ENCODE results near the gene MYBPHL. TPM values are rescaled to one million over a fixed set of nuclear protein-coding genes. Genes with fewer than 3 reads are reported as not detected.

Gene MYBPHL
- total and polyA plus RNA-seq, 2 of the 13 experiments (the other 11 are each of a cell fraction or from before 2014, with no cell fraction given): 3.7 to 3.8 TPM

DNA sequence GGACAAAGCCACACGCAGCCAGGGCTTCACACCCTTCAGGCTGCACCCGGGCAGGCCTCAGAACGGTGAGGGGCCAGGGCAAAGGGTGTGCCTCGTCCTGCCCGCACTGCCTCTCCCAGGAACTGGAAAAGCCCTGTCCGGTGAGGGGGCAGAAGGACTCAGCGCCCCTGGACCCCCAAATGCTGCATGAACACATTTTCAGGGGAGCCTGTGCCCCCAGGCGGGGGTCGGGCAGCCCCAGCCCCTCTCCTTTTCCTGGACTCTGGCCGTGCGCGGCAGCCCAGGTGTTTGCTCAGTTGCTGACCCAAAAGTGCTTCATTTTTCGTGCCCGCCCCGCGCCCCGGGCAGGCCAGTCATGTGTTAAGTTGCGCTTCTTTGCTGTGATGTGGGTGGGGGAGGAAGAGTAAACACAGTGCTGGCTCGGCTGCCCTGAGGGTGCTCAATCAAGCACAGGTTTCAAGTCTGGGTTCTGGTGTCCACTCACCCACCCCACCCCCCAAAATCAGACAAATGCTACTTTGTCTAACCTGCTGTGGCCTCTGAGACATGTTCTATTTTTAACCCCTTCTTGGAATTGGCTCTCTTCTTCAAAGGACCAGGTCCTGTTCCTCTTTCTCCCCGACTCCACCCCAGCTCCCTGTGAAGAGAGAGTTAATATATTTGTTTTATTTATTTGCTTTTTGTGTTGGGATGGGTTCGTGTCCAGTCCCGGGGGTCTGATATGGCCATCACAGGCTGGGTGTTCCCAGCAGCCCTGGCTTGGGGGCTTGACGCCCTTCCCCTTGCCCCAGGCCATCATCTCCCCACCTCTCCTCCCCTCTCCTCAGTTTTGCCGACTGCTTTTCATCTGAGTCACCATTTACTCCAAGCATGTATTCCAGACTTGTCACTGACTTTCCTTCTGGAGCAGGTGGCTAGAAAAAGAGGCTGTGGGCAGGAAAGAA, 32.0 kb downstream of the MYBPHL start (continued):
- TF ChIP-seq ARID3A (IDR thresholded peaks at IDR 0.05; ENCODE audit: low read depth, low read length) (no peak), ZNF614 (CRISPR knock-in tag; IDR thresholded peaks at IDR 0.05; ENCODE audit: borderline replicate concordance) (no peak), MED8 (CRISPR knock-in tag; IDR thresholded peaks at IDR 0.05; ENCODE audit: insufficient replicate concordance) (peak; percentile 32), SP4 (CRISPR knock-in tag; IDR thresholded peaks at IDR 0.05) (no peak), MTERF4 (CRISPR knock-in tag; IDR thresholded peaks at IDR 0.05) (0 out of 2 replicates have a peak, but pooled peaks have one; percentile 14), SAP130 (CRISPR knock-in tag; IDR thresholded peaks at IDR 0.05; ENCODE audit: low read depth) (peak; percentile 70), CREB1 (IDR thresholded peaks at IDR 0.05) (no peak), CREB1 (CRISPR knock-in tag; IDR thresholded peaks at IDR 0.05) (no peak), FOXP4 (CRISPR knock-in tag; IDR thresholded peaks at IDR 0.05) (peak; percentile 92), ZNF282 (IDR thresholded peaks at IDR 0.05; ENCODE audit: partially characterized antibody) (no peak), ZNF124 (CRISPR knock-in tag; IDR thresholded peaks at IDR 0.05) (peak; percentile 32; the same call in 1 of the 2 replicates)
- TF ChIP-seq, protein P1, sequence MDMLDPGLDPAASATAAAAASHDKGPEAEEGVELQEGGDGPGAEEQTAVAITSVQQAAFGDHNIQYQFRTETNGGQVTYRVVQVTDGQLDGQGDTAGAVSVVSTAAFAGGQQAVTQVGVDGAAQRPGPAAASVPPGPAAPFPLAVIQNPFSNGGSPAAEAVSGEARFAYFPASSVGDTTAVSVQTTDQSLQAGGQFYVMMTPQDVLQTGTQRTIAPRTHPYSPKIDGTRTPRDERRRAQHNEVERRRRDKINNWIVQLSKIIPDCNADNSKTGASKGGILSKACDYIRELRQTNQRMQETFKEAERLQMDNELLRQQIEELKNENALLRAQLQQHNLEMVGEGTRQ (IDR thresholded peaks at IDR 0.05; ENCODE audit: low read depth, low read length): no peak
- TF ChIP-seq, protein P1 (CRISPR knock-in tag; IDR thresholded peaks at IDR 0.05; ENCODE audit: borderline replicate concordance): no peak
- TF ChIP-seq, protein P2, sequence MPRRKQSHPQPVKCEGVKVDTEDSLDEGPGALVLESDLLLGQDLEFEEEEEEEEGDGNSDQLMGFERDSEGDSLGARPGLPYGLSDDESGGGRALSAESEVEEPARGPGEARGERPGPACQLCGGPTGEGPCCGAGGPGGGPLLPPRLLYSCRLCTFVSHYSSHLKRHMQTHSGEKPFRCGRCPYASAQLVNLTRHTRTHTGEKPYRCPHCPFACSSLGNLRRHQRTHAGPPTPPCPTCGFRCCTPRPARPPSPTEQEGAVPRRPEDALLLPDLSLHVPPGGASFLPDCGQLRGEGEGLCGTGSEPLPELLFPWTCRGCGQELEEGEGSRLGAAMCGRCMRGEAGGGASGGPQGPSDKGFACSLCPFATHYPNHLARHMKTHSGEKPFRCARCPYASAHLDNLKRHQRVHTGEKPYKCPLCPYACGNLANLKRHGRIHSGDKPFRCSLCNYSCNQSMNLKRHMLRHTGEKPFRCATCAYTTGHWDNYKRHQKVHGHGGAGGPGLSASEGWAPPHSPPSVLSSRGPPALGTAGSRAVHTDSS (CRISPR knock-in tag; conservative IDR thresholded peaks at IDR 0.05): no peak
- TF ChIP-seq, protein P3, sequence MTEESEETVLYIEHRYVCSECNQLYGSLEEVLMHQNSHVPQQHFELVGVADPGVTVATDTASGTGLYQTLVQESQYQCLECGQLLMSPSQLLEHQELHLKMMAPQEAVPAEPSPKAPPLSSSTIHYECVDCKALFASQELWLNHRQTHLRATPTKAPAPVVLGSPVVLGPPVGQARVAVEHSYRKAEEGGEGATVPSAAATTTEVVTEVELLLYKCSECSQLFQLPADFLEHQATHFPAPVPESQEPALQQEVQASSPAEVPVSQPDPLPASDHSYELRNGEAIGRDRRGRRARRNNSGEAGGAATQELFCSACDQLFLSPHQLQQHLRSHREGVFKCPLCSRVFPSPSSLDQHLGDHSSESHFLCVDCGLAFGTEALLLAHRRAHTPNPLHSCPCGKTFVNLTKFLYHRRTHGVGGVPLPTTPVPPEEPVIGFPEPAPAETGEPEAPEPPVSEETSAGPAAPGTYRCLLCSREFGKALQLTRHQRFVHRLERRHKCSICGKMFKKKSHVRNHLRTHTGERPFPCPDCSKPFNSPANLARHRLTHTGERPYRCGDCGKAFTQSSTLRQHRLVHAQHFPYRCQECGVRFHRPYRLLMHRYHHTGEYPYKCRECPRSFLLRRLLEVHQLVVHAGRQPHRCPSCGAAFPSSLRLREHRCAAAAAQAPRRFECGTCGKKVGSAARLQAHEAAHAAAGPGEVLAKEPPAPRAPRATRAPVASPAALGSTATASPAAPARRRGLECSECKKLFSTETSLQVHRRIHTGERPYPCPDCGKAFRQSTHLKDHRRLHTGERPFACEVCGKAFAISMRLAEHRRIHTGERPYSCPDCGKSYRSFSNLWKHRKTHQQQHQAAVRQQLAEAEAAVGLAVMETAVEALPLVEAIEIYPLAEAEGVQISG (CRISPR knock-in tag; IDR thresholded peaks at IDR 0.05): peak; percentile 68
